WTC11 (cell line): Measurements from ENCODE around the gene NKAIN2. TPM values are rescaled to one million over a fixed set of nuclear protein-coding genes. Genes with fewer than 3 reads are reported as not detected.

ENCODE experiments used
- ATAC-seq: fragments of 200-7000 bp; cut with Tn5 transposase; 2 replicates; pipeline ENCODE4 v1.10.0; 2021; ENCODE audit warnings: mild to moderate bottlenecking, moderate library complexity
- CTCF ChIA-PET: fragments of 300-600 bp; sonication (Branson Sonifier 250); formaldehyde crosslinking; loops from one replicate; lab custom pipeline; 2021; ENCODE audit warnings: antibody characterized with exemption; lab: Charles Lee
- POLR2A ChIA-PET: fragments of 350-600 bp; sonication (Branson Sonifier 250); formaldehyde crosslinking; loops from one replicate; lab custom pipeline; 2021; ENCODE audit warnings: antibody characterized with exemption; lab: Charles Lee
- DNase-seq: peaks from one replicate; pipeline ENCODE4 v3.0.0; 2021; ENCODE audit warnings: low spot score
- H3K27ac Mint-ChIP-seq: 2 replicates; pipeline ENCODE4 v1.8.0; 2021; ENCODE audit warnings: mixed read lengths
- H3K27me3 Mint-ChIP-seq: 2 replicates; pipeline ENCODE4 v1.8.0; 2021; ENCODE audit warnings: low read depth, mild to moderate bottlenecking, moderate library complexity, mixed read lengths
- H3K36me3 Mint-ChIP-seq: 2 replicates; pipeline ENCODE4 v1.8.0; 2021; ENCODE audit warnings: mixed read lengths
- H3K4me1 Mint-ChIP-seq: 2 replicates; pipeline ENCODE4 v1.8.0; 2022; ENCODE audit warnings: mixed read lengths
- H3K4me3 Mint-ChIP-seq: 2 replicates; pipeline ENCODE4 v1.8.0; 2021; ENCODE audit warnings: mild to moderate bottlenecking, moderate library complexity, mixed read lengths
- H3K9me3 Mint-ChIP-seq: 2 replicates; pipeline ENCODE4 v1.8.0; 2021; ENCODE audit warnings: mixed read lengths
- CREB1 ChIP-seq: sonication (generic); formaldehyde crosslinking; IDR thresholded peaks from 2 replicates; pipeline ENCODE4 v1.8.0; 2023; ENCODE audit warnings: mild to moderate bottlenecking, missing genetic modification reagents
- E2F1 ChIP-seq: sonication (generic); formaldehyde crosslinking; IDR thresholded peaks from 2 replicates; pipeline ENCODE4 v1.8.0; 2022; ENCODE audit warnings: mild to moderate bottlenecking, missing genetic modification reagents
- GABPB1 ChIP-seq: sonication (generic); formaldehyde crosslinking; IDR thresholded peaks from 2 replicates; pipeline ENCODE4 v1.8.1; 2023; ENCODE audit warnings: mild to moderate bottlenecking, missing genetic modification reagents
- JAZF1 ChIP-seq: fragments of 250-450 bp; sonication (Bioruptor Pico); IDR thresholded peaks from 2 replicates; pipeline ENCODE4 v1.9.0; 2021; ENCODE audit warnings: moderate library complexity, mild to moderate bottlenecking, inconsistent platforms
- JUN ChIP-seq: sonication (generic); formaldehyde crosslinking; IDR thresholded peaks from 2 replicates; pipeline ENCODE4 v1.8.0; 2023; ENCODE audit warnings: mild to moderate bottlenecking, missing genetic modification reagents
- MYBL2 ChIP-seq: sonication (generic); formaldehyde crosslinking; IDR thresholded peaks from 2 replicates; pipeline ENCODE4 v1.8.1; 2023; ENCODE audit warnings: mild to moderate bottlenecking, moderate library complexity, missing genetic modification reagents
- NFATC4 ChIP-seq: fragments of 250-450 bp; sonication (Bioruptor Pico); IDR thresholded peaks from 2 replicates; pipeline ENCODE4 v1.9.0; 2021; ENCODE audit warnings: mild to moderate bottlenecking
- NR2C2 ChIP-seq: sonication (generic); formaldehyde crosslinking; IDR thresholded peaks from 2 replicates; pipeline ENCODE4 v1.8.0; 2022; ENCODE audit warnings: mild to moderate bottlenecking, missing genetic modification reagents
- SMAD3 ChIP-seq: sonication (generic); formaldehyde crosslinking; IDR thresholded peaks from 2 replicates; pipeline ENCODE4 v1.8.0; 2022; ENCODE audit warnings: missing genetic modification reagents, mild to moderate bottlenecking, borderline replicate concordance
- SMAD4 ChIP-seq: sonication (generic); formaldehyde crosslinking; IDR thresholded peaks from 2 replicates; pipeline ENCODE4 v1.8.0; 2022; ENCODE audit warnings: mild to moderate bottlenecking, missing genetic modification reagents
- TEAD4 ChIP-seq: sonication (generic); formaldehyde crosslinking; IDR thresholded peaks from 2 replicates; pipeline ENCODE4 v1.8.0; 2022; ENCODE audit warnings: mild to moderate bottlenecking, missing genetic modification reagents
- ZBTB43 ChIP-seq: sonication (generic); formaldehyde crosslinking; IDR thresholded peaks from 2 replicates; pipeline ENCODE4 v1.8.1; 2023; ENCODE audit warnings: mild to moderate bottlenecking, missing genetic modification reagents
- ZNF232 ChIP-seq: sonication (generic); formaldehyde crosslinking; IDR thresholded peaks from 2 replicates; pipeline ENCODE4 v1.8.0; 2022; ENCODE audit warnings: mild to moderate bottlenecking, missing genetic modification reagents
- ZNF263 ChIP-seq: sonication (generic); formaldehyde crosslinking; IDR thresholded peaks from 2 replicates; pipeline ENCODE4 v1.8.1; 2022; ENCODE audit warnings: low read depth, mild to moderate bottlenecking, moderate library complexity, missing genetic modification reagents
- ZNF317 ChIP-seq: sonication (generic); formaldehyde crosslinking; IDR thresholded peaks from 2 replicates; pipeline ENCODE4 v1.8.1; 2023; ENCODE audit warnings: low read depth, mild to moderate bottlenecking, moderate library complexity, missing genetic modification reagents, borderline replicate concordance
- ZSCAN18 ChIP-seq: fragments of 250-450 bp; sonication (Bioruptor Pico); IDR thresholded peaks from 2 replicates; pipeline ENCODE4 v2.1.2; 2022; ENCODE audit warnings: mild to moderate bottlenecking, moderate library complexity
- total RNA-seq: library from RNA; stranded (reverse); gene quantifications from 3 replicates; pipeline ENCODE4 v1.2.3, GENCODE V29; 2021
- TF ChIP-seq, protein P1 (sequence below): fragments of 250-450 bp; sonication (Bioruptor Pico); IDR thresholded peaks from 2 replicates; pipeline ENCODE4 v1.9.0; 2021; ENCODE audit warnings: mild to moderate bottlenecking
- TF ChIP-seq, protein P2 (sequence below): fragments of 250-450 bp; sonication (Bioruptor Pico); IDR thresholded peaks from 2 replicates; pipeline ENCODE4 v1.9.0; 2021; ENCODE audit warnings: mild to moderate bottlenecking, borderline replicate concordance
- TF ChIP-seq, protein P3 (sequence below): sonication (generic); formaldehyde crosslinking; IDR thresholded peaks from 2 replicates; pipeline ENCODE4 v1.8.1; 2022; ENCODE audit warnings: mild to moderate bottlenecking, missing genetic modification reagents, moderate library complexity, borderline replicate concordance

Gene NKAIN2
- total RNA-seq, 1 experiment from 2014 or later = 0.33 TPM

- no peak for TF ChIP-seq NR2C2 (CRISPR knock-in tag)
- TF ChIP-seq, all 79 proteins: peak for 0
Measured at GRCh38 chr6:123928529-123928928, 124.9 kb downstream of the NKAIN2 start (continued).

DNA sequence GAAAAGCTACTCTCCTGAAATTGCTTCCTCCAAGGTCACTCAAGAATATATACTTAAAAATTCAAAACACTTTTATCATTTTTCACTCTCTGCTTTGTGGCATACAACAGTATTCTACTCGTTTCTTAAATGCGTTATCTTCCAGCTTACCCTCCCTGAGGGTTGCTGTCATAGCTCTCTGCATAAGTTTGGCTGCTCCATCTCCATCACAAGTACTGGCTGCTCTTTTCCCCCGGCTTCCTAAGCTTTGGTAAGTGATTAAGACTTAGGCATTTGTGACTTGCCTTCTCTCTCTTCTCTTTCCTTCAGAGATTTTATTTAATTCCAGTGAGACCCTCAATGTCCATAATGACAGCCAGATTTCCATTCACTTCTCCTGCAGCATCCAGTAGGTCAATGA is 128.3 kb downstream of the NKAIN2 start:
- CTCF ChIA-PET = interaction anchor here (1.1 kb wide), 1 partner anchor 129 kb away, joined by 5 read pairs; no protein-coding TSS in a partner anchor
- H3K36me3 Mint-ChIP-seq = no peaks in the 10 kb centered on the region

DNA sequence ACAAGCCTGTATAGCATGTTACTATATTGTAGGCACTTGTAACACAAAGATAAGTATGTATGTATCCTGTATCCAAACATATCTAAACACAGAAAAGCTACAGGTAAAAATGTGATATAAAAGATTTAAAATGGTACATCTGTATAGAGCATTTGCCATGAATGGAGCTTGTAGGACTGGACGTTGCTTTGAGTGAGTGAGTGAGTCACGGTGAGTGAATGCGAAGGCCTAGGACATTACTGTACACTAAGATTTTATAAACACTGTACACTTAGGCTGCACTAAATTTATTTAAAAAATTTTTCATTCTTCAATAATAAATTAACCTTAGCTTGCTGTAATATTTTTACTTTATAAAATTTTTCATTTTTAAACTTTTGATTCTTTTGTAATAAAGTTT is 136.9 kb downstream of the NKAIN2 start:
- Mint-ChIP-seq H3K27ac (no peak overlapping the region), H3K27me3 (no peaks in the 10 kb centered on the region), H3K9me3 (no peaks in the 10 kb centered on the region), H3K4me1 (peaks cover 2% of the 10 kb centered on the region; the same call in 1 of the 2 replicates), H3K36me3 (no peaks in the 10 kb centered on the region), H3K4me3 (no peak overlapping the region)
- no peak for DNase-seq
- ChIA-PET CTCF (interaction anchor here (1.0 kb wide), 1 partner anchor 856 kb away, joined by 3 read pairs; no protein-coding TSS in a partner anchor), POLR2A (no interaction called here)
- ATAC-seq = no peak
- TF ChIP-seq, protein P1, sequence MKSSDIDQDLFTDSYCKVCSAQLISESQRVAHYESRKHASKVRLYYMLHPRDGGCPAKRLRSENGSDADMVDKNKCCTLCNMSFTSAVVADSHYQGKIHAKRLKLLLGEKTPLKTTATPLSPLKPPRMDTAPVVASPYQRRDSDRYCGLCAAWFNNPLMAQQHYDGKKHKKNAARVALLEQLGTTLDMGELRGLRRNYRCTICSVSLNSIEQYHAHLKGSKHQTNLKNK (CRISPR knock-in tag) = no peak
- no peak for TF ChIP-seq ZBTB43
- no peak for TF ChIP-seq NR2C2 (CRISPR knock-in tag)
- no peak for TF ChIP-seq E2F1 (CRISPR knock-in tag)
- TF ChIP-seq CREB1 (CRISPR knock-in tag) = no peak
- TF ChIP-seq, protein P2, sequence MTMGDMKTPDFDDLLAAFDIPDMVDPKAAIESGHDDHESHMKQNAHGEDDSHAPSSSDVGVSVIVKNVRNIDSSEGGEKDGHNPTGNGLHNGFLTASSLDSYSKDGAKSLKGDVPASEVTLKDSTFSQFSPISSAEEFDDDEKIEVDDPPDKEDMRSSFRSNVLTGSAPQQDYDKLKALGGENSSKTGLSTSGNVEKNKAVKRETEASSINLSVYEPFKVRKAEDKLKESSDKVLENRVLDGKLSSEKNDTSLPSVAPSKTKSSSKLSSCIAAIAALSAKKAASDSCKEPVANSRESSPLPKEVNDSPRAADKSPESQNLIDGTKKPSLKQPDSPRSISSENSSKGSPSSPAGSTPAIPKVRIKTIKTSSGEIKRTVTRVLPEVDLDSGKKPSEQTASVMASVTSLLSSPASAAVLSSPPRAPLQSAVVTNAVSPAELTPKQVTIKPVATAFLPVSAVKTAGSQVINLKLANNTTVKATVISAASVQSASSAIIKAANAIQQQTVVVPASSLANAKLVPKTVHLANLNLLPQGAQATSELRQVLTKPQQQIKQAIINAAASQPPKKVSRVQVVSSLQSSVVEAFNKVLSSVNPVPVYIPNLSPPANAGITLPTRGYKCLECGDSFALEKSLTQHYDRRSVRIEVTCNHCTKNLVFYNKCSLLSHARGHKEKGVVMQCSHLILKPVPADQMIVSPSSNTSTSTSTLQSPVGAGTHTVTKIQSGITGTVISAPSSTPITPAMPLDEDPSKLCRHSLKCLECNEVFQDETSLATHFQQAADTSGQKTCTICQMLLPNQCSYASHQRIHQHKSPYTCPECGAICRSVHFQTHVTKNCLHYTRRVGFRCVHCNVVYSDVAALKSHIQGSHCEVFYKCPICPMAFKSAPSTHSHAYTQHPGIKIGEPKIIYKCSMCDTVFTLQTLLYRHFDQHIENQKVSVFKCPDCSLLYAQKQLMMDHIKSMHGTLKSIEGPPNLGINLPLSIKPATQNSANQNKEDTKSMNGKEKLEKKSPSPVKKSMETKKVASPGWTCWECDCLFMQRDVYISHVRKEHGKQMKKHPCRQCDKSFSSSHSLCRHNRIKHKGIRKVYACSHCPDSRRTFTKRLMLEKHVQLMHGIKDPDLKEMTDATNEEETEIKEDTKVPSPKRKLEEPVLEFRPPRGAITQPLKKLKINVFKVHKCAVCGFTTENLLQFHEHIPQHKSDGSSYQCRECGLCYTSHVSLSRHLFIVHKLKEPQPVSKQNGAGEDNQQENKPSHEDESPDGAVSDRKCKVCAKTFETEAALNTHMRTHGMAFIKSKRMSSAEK (CRISPR knock-in tag) = no peak

More for the DNA sequence above, 128.3 kb downstream of the NKAIN2 start:
- H3K27me3 Mint-ChIP-seq = no peaks in the 10 kb centered on the region
- POLR2A ChIA-PET = no interaction called here
- no peak for DNase-seq
- peak; percentile 63 for ATAC-seq
- no peaks in the 10 kb centered on the region for H3K4me1 Mint-ChIP-seq
- H3K9me3 Mint-ChIP-seq = peaks cover 6% of the 10 kb centered on the region; the same call in 1 of the 2 replicates
- H3K27ac Mint-ChIP-seq = no peak overlapping the region
- TF ChIP-seq MYBL2 (CRISPR knock-in tag) (no peak), NFATC4 (CRISPR knock-in tag) (no peak), ZNF317 (CRISPR knock-in tag) (no peak), SMAD3 (CRISPR knock-in tag) (no peak), ZNF232 (CRISPR knock-in tag) (no peak), JAZF1 (CRISPR knock-in tag) (no peak), CREB1 (CRISPR knock-in tag) (no peak), ZSCAN18 (CRISPR knock-in tag) (no peak), GABPB1 (CRISPR knock-in tag) (no peak), SMAD4 (no peak), ZNF263 (CRISPR knock-in tag) (no peak), JUN (CRISPR knock-in tag) (no peak), TEAD4 (no peak)
- TF ChIP-seq, protein P3, sequence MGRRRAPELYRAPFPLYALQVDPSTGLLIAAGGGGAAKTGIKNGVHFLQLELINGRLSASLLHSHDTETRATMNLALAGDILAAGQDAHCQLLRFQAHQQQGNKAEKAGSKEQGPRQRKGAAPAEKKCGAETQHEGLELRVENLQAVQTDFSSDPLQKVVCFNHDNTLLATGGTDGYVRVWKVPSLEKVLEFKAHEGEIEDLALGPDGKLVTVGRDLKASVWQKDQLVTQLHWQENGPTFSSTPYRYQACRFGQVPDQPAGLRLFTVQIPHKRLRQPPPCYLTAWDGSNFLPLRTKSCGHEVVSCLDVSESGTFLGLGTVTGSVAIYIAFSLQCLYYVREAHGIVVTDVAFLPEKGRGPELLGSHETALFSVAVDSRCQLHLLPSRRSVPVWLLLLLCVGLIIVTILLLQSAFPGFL (CRISPR knock-in tag) = no peak
- TF ChIP-seq, all 79 proteins: peak for 0
- no peak overlapping the region for H3K4me3 Mint-ChIP-seq
